Measurements from ENCODE around the gene PTPRN2.

The PTPRN2 gene

DNA sequence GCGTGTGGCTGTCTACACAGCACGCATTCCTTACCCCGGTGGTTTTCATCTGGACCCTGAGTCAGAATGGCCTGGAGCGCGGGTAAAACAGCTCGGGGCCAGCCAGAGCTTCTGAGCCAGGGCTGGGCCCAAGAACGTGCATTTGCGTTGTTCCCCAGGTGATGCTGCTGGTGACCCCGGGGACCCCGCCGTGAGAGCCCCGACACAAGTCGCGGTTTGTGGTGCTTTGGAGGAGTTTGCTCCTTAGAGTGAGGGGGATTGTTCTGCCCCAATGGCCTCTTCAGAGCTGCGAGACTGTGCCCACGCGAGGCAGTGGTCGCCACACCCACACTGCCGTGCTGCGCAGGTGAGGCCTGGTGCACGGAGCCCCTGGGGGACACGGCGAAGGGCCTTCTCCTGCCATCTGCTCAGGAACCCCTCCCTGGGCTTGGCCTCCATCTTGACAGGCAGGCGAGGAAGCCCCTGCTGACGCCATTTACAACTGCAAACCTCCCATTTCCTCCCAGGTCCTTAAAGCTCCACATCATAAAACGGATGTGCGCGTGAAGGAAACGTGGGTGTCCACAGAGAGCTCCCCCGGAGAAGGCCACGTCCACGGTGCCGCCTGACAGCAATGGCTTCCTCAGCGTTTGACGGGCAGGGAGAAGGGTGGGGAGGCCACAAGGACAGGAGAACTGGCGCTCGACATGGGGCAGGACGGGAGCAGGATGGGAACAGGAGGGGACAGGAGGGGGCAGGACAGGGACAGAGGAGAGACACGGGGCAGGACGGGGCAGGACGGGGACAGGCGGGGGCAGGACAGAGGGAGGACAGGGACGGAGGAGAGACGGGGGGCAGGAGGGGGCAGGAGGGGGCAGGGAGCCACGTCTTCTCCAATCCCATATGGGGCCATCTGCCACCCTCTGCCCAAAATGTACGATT lies 773.6 kb downstream of the PTPRN2 start:
- no peak for DNase-seq

DNA sequence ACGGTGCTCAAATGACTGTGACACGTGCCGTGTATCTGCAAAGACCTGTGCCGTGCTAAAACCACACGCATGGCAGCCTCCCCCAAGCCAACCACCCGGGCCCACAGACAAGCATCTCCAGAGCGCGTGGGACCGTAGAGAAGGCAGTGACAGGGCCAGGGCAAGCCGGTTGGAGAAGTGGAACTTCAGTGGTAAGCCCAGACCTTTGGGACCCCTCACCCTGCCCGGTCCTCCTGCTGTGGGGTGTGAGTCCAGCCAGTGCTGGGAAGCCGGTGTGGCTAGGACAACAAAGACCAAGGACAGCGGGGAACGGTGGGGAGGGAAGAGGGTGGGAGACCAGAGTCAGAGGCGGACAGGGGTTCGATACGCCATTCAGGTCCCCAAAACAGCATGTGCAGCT lies 774.6 kb downstream of the PTPRN2 start:
- no peak for DNase-seq

DNA sequence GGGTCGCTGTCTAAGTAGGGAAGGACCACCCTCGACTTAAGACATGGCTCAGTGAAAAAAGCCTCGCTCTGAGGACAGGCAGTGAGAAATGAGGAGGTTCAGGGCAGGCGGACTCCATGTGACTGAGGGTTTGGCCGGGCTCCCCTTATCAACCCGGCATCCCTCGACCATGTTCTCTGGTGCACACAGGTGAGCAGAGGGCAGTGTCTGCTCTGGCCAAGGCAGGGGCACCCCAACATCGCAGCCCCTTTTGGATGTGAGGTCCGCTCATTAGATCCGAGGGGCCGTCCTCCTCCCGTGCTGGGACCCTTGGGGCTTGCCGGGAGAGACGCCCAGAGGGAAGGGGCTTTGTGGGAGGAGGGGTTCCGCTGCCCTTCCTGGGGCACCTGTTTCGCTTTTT lies 775.7 kb downstream of the PTPRN2 start:
- no peak for DNase-seq

DNA sequence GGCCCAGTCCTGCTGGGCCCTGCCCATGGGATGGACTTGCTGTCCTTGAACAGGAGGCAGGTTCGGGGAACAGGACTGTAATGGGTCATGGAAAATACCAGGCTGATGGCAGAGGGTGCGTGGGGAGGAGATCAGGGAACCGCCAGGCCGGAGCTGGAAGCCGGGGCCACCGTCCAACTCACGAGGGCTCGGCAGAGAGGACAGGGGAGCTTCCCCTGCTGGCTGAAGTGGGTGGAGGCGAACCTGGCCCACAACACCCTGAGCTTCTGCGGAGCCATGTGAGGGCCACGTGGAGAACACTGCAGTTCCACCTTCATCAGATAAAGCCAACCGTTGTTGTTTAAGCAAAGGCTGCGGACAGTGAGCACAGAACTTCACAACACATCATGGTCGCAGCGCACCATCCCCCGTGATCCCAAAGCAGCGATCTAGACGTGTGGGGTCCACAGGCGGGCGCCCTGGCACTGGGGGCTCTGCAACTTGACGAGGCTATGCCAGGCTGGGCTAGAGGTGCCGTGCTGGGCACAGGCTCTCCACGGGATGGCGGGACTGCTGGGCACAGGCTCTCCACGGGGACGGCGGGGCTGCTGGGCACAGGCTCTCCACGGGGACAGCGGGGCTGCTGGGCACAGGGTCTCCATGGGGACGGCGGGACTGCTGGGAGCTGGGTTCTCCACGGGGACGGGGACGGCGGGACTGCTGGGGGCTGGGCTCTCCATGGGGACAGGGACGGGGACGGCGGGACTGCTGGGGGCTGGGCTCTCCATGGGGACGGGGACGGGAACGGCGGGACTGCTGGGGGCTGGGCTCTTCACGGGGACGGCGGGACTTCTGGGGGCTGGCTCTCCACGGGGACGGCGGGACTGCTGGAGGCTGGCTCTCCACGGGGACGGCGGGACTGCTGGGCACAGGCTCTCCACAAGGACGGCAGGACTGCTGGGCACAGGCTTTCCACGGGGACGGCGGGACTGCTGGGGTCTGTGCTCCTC lies 777.5 kb downstream of the PTPRN2 start:
- no peak for DNase-seq

DNA sequence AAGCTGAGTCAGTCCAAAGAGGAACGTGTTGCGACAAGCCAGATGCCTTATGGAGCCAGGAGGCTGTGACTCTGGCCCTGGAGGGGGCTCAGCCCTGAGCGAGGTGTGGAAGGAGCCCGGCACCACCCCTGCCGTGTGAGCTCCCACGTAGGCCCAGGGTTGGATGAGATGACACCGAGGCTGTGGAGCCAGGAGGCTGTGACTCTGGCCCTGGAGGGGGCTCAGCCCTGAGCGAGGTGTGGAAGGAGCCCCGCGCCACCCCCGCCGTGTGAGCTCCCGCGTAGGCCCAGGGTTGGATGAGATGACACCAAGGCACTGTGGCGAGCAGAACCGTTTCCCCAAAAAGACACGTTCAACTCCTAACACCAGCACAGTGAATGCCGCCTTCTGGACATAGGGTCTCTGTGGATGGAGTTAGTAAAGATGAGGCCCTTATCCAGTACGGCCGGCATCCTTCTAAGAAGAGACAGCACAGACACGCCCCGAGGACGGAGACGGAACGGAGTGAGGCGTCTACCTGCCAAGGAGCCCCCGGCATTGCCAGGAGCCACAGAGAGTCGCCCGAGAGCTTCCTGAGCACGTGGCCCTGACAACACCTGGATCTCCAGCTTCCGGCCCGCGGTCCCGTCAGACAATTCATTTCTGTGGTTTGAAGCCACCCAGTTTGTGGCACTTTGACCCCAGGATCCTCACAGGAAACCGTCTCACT lies 778.3 kb downstream of the PTPRN2 start:
- no peak for DNase-seq

DNA sequence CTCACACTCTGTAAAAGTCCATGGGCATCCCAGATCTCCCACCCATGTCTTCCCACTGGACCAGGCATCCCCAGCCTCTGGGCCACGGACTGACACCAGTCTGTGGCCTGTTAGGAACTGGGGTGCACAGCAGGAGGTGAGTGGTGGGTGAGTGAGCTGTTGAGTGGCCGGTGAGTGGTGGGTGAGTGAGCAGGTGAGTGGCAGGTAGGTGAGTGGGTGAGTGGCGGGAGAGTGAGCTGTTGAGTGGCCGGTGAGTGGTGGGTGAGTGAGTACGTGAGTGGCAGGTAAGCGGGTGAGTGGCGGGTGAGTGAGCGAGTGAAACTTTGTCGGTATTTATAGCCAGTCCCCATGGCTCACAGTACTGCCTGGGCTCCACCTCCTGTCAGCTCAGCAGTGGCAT lies 779.6 kb downstream of the PTPRN2 start:
- no peak for DNase-seq

DNA sequence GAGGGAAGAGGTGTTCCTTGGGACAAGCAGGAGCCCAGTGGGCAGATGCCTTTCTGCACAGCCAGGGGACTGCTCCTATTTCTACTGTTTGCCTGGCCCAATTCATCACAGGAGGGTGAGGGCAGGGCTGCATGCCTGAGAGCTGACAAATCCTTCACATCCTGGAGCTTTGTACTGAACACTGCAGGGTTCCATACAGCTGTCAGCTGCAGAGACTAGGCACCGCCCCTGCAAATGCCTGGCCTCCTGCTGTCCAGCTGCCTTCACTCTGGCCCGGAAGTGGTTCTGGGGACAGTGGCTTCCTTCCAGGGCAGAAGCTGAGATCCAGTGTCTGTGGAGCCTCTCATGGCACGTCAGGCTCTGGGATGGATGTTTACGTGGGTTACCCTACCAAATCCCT lies 780.1 kb downstream of the PTPRN2 start:
- DNase-seq: no peak

DNA sequence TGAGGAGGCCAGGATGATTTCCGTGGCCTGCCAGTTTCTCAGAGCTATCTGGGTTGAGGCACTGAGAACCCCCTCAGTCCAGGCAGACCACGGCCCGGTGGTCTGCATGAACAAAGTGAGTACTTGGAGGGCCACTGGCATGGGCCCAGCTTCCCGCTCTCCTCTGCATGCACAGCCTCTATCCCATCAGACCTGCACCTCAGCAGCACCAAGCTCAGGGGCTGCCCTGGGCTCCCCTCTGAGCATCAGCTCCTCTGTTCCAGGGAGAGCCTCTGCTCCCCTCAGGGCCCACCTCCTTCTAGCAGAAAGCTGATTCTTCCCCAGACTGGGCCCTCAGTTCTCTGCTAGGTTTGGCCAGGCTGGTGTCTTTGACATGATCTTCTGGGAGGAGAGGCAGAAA lies 780.9 kb downstream of the PTPRN2 start:
- no peak for DNase-seq

DNA sequence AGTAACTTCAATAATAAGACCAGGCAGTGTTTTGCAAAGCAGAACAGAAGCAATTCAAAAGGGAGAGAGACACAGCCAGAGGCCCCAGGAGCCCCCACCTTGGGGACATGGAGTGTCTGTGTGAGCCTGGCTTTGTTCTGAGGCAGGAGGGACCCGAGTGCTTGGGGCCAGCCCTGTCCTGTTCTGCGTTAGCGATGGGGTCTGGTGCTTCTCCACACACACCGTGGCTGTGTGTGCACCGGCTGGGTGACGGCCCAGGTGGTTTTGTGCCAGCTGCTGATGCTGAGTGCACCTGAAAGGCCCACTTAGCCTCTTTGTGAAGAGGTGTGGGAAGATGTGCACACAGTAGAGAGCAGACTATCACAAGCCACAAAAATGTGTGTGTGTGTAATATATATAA lies 781.9 kb downstream of the PTPRN2 start:
- no peak for DNase-seq

DNA sequence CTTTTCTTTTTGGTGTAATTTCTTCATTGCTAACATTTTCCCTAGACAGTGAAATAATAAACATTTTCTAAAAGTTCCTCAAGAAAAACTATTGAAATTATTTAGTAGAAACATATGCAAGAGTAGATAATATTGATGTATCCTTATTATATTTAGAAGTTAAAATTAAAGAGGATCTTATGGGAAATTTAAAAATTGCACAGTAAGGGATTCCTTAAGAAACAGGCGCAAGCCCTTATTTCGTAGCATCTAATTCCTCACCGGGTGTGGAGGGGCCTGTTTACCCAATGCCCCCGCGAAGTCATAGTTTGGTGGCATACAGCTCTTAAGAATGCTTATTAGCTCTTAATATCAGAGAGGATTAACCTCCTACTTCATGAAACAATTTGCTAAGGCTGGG lies 783.7 kb downstream of the PTPRN2 start:
- DNase-seq: no peak

DNA sequence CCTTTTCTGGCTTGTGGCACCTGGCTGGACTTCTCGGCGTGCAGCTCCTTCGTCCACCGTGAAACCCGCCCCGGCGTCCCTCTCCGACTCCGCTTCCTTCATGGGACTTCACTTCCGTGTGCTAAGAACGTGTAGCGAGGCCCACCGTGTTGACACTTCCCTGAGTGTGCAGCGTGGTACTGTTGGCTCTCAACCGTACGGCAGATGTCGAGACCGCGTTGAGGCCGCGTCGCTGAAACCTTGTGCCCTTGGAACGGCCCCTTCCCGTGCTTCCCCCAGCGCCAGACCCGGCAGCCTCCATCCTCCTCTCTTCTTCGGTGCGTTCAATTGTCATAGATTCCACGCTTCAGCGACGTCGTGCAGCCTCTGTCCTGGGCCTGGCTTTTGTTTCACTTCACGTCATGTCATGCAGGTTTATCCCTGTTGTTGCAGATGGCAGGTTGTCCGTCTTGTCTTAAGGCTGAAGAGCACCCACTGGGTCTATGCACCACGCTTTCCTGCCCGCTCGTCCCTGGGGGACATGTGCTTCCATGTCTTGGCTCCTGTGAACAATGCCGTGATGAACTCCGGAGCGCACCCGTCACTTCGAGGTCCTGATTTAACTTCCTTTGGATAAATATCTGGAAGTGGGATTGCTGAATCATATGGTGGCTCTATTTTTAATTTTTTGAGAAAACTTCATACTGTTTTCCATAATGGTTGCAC lies 785.5 kb downstream of the PTPRN2 start:
- no peak for DNase-seq

DNA sequence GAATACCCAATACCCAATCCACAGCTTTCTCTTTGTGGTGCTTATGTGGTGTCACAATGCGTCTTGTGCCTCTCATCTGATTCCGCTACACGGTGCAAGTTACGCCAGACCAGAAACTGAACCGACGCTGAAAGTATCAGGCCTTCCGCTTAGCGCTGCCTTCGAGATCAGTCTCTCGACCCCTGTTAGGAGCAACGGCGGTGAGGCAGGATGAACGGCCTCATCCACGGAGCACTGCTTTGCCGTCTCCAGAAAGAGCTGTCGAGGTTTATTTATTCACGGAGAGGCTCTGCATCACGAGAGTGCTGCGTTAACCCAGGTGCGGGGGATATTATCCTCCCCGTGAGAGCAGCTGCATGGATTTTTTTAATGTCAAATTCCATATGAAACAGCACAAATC lies 786.5 kb downstream of the PTPRN2 start:
- DNase-seq: no peak

DNA sequence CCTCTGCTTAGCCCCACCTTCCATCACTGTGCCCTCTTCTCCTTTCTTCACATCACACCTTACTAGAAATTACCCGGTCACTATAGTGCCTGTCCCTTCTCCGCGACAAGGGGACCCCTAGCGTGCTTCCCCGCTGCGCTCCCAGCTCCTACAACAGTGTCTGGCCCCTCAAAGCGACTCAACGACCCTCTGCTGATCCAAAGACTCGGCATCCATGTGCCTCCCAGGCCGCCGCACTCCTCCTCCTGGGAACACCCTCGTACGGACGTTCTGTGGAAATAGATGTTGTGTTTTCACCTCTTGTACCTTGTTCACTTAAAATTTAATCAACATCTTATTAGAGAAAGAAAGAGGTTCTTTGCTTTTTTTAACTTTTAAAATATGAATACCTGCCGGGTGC lies 787.3 kb downstream of the PTPRN2 start:
- DNase-seq: no peak

DNA sequence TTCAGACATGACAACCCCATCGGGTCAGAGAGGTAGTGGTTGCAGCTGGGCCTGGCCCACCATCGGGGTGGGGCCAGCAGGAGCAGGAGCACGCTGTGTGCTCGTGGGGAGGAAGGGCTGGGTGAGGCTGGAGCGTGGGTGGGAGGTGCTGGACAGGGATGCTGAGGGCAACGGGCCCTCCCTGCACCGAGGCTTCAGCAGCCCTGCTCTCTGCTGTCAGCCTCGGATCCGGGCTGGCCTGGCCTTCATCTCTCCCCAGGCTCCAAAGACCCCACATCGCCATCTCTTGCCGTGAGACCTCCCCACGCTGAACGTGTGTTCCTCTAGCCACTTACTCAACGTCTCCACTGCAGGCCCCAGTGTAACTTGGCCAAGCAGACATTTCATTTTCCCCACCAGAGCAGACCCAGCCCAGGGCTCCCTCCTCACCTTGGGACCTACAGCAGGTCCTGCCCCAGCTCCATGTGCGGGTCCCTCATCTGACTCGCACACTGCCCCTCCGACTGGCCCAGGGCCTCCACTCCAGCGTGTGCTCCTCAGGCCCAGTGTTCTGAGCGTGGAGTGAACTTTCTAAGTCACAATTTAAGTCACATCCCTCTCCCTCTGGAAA lies 788.4 kb downstream of the PTPRN2 start:
- DNase-seq: no peak

DNA sequence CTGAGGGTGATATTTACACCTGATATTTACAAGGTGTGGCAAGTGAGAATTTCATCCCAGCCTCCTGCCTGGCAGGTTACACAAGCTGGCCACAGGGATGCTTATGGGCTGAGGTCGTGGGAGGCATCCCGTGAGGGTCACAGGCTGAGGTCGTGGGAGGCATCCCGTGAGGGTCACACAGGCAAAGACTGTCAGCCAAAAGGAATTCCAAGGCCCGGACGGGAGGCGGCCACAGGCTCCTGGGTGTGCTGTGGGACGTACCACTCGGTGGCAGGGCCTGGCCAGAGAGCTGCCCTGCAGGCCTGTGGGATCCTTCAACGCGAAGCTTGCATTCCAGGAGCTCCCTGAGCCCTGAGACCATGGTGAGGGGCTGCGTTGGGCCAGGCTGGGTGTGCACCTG lies 790.3 kb downstream of the PTPRN2 start:
- DNase-seq: no peak

DNA sequence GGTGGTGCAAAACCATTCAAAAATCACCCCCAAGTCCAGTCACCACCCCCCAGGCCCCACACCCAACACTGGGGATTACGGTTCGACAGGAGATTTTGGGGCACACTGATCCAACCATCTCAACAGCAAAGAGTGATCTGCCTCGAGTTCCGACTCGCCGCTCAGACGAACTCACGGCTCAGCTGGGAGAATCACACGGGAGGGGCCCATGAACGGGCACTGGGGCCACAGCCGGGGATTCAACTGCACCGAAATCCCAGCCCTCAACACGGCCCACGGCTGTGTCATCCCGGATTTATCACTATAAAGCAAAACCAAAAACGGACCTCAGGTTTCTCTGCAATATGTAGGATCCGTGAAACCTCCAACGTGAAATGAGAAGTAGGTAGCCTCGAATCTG lies 790.8 kb downstream of the PTPRN2 start:
- DNase-seq: no peak

DNA sequence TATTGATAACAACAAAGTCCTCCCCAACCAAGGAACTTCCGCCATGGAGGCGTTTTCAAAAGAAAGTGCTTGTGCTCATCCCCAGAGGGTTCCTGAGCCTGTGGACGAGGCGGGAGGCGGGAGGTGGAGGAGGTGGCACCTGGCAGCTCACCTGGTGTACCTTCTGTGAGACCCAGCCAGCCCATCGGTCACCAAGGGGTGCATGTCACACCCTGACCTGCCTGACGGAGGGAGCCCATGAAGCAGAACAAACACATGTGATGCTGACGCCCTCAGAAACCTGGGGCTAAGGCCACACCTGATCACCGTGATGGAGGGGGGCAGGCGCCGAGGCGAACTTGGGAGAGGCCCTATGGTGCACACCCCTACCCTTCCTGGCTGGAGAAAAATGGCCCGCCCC lies 792.0 kb downstream of the PTPRN2 start:
- DNase-seq: no peak

DNA sequence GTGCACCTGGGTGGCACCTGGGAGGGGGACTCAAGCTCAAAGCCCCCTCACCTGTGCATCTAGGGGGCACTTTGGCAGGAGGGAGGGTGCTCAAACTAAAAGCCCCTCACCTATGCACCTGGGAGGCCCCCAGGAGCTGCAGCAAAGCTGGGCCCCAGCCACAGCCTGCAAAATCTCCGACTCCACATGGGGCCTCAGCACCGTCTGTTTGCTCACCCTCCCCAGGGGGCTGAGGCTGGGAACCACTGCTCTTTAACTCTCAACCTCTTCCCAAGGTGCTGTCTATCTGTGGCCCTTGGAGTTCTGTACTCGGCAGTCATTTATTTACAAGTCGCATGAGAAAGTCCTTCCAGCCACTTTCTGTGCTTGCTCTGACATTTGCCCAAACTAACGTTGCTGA lies 792.4 kb downstream of the PTPRN2 start:
- no peak for DNase-seq

DNA sequence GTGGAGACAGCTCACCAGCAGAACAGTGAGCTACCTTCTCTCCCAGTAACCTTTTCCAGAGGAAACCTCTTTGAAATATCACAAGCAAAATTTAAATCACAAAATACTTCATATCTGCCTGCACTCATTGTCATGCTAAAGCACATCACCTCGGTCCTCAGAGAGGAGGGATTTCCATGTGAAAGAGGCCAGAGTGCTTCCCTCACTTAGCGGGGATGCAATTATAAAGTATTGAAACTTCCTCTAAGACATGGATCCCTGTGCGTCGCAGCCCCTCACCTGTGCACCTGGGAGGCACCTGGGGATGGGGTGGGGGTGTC lies 792.9 kb downstream of the PTPRN2 start:
- no peak for DNase-seq

DNA sequence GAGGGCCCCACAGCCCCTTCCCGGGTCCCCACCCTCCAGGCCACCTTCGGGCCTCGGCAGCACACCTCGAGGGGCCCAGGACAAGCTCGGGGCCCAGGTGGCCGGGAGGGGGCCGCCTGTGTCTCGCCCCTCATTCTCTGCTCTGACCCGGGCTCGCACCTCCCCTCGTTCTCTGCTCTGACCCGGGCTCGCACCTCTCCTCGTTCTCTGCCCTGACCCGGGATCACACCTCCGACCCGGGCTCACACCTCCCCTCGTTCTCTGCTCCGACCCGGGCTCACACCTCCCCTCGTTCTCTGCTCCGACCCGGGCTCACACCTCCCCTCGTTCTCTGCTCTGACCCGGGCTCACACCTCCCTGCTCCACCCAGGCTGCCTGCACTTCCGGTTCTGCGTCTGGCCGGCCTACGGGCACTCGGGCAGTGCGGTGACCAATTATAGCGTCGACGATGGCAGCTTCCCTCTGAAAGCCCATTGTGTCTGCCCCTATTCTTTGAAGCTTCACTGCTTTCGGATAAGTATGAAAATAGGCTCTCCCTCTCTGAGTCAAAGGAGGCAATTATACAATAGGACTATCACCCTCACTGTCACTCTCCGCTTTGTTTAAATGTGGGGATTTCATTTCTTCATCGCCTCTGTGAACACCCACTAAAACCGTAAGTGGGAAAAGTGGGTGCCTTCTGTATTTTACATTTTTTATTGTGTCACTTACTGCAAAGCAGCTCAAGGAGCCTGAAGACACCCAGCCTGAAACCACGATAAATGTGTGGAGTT lies 793.5 kb downstream of the PTPRN2 start:
- DNase-seq: no peak

DNA sequence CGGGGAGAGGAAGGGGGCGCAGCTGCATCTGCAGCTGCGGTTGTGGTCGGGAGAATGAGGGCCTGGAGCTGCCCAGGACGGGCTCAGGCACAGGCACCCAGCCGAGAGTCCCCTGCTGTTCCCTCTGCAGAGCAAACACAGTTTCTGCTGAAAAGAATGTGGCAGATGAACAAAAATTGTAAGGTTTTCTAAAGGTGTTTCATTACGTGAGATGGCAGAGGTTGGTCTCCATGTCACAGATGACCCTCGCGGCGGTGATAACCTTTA lies 794.6 kb downstream of the PTPRN2 start:
- DNase-seq: no peak

Data from NCI-H1417 treated with DMSO at 0.1 percent for 48 hours (cell line).